Hematopoietic multipotent progenitor cell treated with erythropoietin and hydrocortisone succinate and interleukin-3 and kit ligand, for 4 days (in vitro differentiated cells): ENCODE results near the gene SLC10A2.
"Not testable (repeated sequence)": the region's sequence is repeated elsewhere in the genome, so short reads cannot be mapped to it uniquely, and the experiment has no call there.

ENCODE experiments used
- DNase-seq: peaks from one replicate; pipeline ENCODE4 v3.0.0-alpha.2; 2015

Gene SLC10A2

GRCh38 chr13:103066079-103066780 lies at the start of gene SLC10A2:
Gene SLC10A2 (minus strand): TSS chr13:103066417. CDS start chr13:103066249, 168 bp downstream.
- no peak for DNase-seq

- DNase-seq = no peak
Observed at GRCh38 chr13:103107580-103107979, 41.4 kb upstream of the SLC10A2 start.

- no peak for DNase-seq
Observed at GRCh38 chr13:103104340-103104739, 38.1 kb upstream of the SLC10A2 start.

GRCh38 chr13:103103456-103103855 lies 37.2 kb upstream of the SLC10A2 start:
- DNase-seq = not testable (repeated sequence)

- DNase-seq = no peak
Observed at GRCh38 chr13:103102482-103102881, 36.3 kb upstream of the SLC10A2 start.

- peak; percentile 70 for DNase-seq
Observed at GRCh38 chr13:103101901-103102300, 35.7 kb upstream of the SLC10A2 start.

- DNase-seq = no peak
Observed at GRCh38 chr13:103101500-103101899, 35.3 kb upstream of the SLC10A2 start.

GRCh38 chr13:103100830-103101229 lies 34.6 kb upstream of the SLC10A2 start:
- DNase-seq = no peak

- DNase-seq = no peak
Observed at GRCh38 chr13:103099722-103100293, 33.6 kb upstream of the SLC10A2 start.

- DNase-seq = no peak
Observed at GRCh38 chr13:103098535-103098934, 32.3 kb upstream of the SLC10A2 start.

- DNase-seq = no peak
Observed at GRCh38 chr13:103097366-103097928, 31.2 kb upstream of the SLC10A2 start.

- not testable (repeated sequence) for DNase-seq
Observed at GRCh38 chr13:103093649-103094048, 27.4 kb upstream of the SLC10A2 start.

GRCh38 chr13:103087275-103087674 lies 21.1 kb upstream of the SLC10A2 start:
- no peak for DNase-seq

GRCh38 chr13:103081435-103081834 lies 15.2 kb upstream of the SLC10A2 start:
- no peak for DNase-seq

- peak; percentile 49 for DNase-seq
Observed at GRCh38 chr13:103078158-103078557, 11.9 kb upstream of the SLC10A2 start.

- no peak for DNase-seq
Observed at GRCh38 chr13:103068836-103069235, 2.6 kb upstream of the SLC10A2 start.

GRCh38 chr13:103067751-103068555 lies 1.7 kb upstream of the SLC10A2 start:
- no peak for DNase-seq

- DNase-seq = no peak
Observed at GRCh38 chr13:103066781-103067345, 646 bp upstream of the SLC10A2 start.

- no peak for DNase-seq
Observed at GRCh38 chr13:103063376-103063775, 2.8 kb downstream of the SLC10A2 start.

GRCh38 chr13:103062079-103062478 lies 4.1 kb downstream of the SLC10A2 start:
- no peak for DNase-seq

GRCh38 chr13:103056008-103056407 lies 10.2 kb downstream of the SLC10A2 start:
- no peak for DNase-seq

GRCh38 chr13:103055166-103055565 lies 11.1 kb downstream of the SLC10A2 start:
- DNase-seq = no peak

- no peak for DNase-seq
Observed at GRCh38 chr13:103046676-103047075, 19.5 kb downstream of the SLC10A2 start.
